DOHH2 (cell line): ENCODE data around the gene PNRC2.

Experiments
- EZH2phosphoT487 ChIP-seq: fragments of 200-600 bp; sonication (generic); IDR thresholded peaks from 2 replicates; pipeline ENCODE4 v1.6.1; 2017; ENCODE audit warnings: borderline replicate concordance, mild to moderate bottlenecking, antibody characterized with exemption, low read length, moderate library complexity, mixed read lengths
- TF ChIP-seq, protein P1 (sequence below): fragments of 200-600 bp; sonication (generic); IDR thresholded peaks from one replicate; pipeline ENCODE4 v1.5.1; 2014; ENCODE audit warnings: antibody characterized with exemption, mild to moderate bottlenecking, low read depth, low read length; ENCODE audit not compliant: poor library complexity, severe bottlenecking

DNA sequence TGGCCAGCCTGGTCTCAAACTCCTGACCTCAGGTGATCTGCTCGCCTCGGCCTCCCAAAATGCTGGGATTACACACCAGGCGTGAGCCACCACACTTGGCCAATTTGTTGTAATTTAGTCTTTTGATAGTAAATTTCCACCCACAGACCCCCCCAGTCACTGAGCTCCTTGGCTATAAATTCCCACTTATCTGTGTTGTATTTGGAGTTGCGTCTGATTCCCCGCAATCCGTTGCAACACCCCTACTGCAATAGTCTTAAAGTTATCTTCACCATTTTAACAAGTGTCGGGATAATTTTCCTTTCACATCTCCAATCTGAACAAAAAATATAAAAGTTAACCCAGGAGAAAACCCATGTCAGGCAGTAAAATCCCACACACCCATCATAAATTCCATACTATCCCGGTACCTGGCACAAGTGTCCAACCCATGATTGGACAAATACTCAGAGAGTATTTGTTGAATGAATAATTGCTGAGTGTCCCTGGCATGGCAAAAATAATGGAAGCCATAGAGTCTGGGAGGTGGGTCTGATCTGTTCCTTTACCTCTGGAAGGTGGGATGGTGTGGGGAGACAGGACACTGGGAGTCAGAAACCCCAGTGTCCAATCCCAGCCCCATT lies 37.2 kb upstream of the PNRC2 start:
- TF ChIP-seq, protein P1, sequence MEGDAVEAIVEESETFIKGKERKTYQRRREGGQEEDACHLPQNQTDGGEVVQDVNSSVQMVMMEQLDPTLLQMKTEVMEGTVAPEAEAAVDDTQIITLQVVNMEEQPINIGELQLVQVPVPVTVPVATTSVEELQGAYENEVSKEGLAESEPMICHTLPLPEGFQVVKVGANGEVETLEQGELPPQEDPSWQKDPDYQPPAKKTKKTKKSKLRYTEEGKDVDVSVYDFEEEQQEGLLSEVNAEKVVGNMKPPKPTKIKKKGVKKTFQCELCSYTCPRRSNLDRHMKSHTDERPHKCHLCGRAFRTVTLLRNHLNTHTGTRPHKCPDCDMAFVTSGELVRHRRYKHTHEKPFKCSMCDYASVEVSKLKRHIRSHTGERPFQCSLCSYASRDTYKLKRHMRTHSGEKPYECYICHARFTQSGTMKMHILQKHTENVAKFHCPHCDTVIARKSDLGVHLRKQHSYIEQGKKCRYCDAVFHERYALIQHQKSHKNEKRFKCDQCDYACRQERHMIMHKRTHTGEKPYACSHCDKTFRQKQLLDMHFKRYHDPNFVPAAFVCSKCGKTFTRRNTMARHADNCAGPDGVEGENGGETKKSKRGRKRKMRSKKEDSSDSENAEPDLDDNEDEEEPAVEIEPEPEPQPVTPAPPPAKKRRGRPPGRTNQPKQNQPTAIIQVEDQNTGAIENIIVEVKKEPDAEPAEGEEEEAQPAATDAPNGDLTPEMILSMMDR = no peak
- no peak for TF ChIP-seq EZH2phosphoT487
